ENCODE measurements around the gene SMG1.
"Not testable (repeated sequence)": the region's sequence is repeated elsewhere in the genome, so short reads cannot be mapped to it uniquely, and the experiment has no call there.

The SMG1 gene

GRCh38 chr16:18925986-18926865 is at the start of gene SMG1:
SMG1 (minus strand) TSS chr16:18926408; CDS start chr16:18926041, 367 bp downstream.
- peak; percentile 39 to 98 (median 87) for DNase-seq

GRCh38 chr16:18975109-18975508 is 48.9 kb upstream of the SMG1 start:
- DNase-seq = peak in 1 of 14 donors; percentile 47

GRCh38 chr16:18969855-18970240 is 43.6 kb upstream of the SMG1 start:
- DNase-seq = no peak

- peak; percentile 11 to 86 (median 69) for DNase-seq
Measured at GRCh38 chr16:18969050-18969854, 43.0 kb upstream of the SMG1 start.

- no peak for DNase-seq
Measured at GRCh38 chr16:18966791-18967190, 40.6 kb upstream of the SMG1 start.

GRCh38 chr16:18965555-18965954 is 39.3 kb upstream of the SMG1 start:
- DNase-seq = no peak

- DNase-seq = no peak
Measured at GRCh38 chr16:18959031-18959505, 32.9 kb upstream of the SMG1 start.

GRCh38 chr16:18958621-18959029 is 32.4 kb upstream of the SMG1 start:
- DNase-seq = no peak

- not testable (repeated sequence) for DNase-seq
Measured at GRCh38 chr16:18956658-18957241, 30.5 kb upstream of the SMG1 start.

GRCh38 chr16:18955874-18956580 is 29.8 kb upstream of the SMG1 start:
- not testable (repeated sequence) for DNase-seq

GRCh38 chr16:18953547-18953946 is 27.3 kb upstream of the SMG1 start:
- no peak for DNase-seq

- DNase-seq = no peak
Measured at GRCh38 chr16:18950469-18951185, 24.4 kb upstream of the SMG1 start.

- DNase-seq = peak in 1 of 14 donors; percentile 12
Measured at GRCh38 chr16:18948372-18949020, 22.3 kb upstream of the SMG1 start.

GRCh38 chr16:18945233-18945632 is 19.0 kb upstream of the SMG1 start:
- no peak for DNase-seq

GRCh38 chr16:18943414-18943813 is 17.2 kb upstream of the SMG1 start:
- DNase-seq = no peak

- no peak for DNase-seq
Measured at GRCh38 chr16:18942061-18942460, 15.9 kb upstream of the SMG1 start.

GRCh38 chr16:18941471-18941870 is 15.3 kb upstream of the SMG1 start:
- no peak for DNase-seq

GRCh38 chr16:18938986-18939385 is 12.8 kb upstream of the SMG1 start:
- DNase-seq = no peak

GRCh38 chr16:18937390-18937789 is 11.2 kb upstream of the SMG1 start:
- no peak for DNase-seq

GRCh38 chr16:18936727-18937340 is 10.6 kb upstream of the SMG1 start:
- DNase-seq = no peak

- DNase-seq = peak in 1 of 14 donors; percentile 65
Measured at GRCh38 chr16:18933501-18933900, 7.3 kb upstream of the SMG1 start.

All from C1 segment of cervical spinal cord (tissue), 14 donors.